NCI-H1092 (cell line): ENCODE results near the gene PRRX1.

Experiments
- DNase-seq: peaks from one replicate; lab custom pipeline; 2025; lab: John Stamatoyannopoulos, UW

Gene PRRX1

DNA sequence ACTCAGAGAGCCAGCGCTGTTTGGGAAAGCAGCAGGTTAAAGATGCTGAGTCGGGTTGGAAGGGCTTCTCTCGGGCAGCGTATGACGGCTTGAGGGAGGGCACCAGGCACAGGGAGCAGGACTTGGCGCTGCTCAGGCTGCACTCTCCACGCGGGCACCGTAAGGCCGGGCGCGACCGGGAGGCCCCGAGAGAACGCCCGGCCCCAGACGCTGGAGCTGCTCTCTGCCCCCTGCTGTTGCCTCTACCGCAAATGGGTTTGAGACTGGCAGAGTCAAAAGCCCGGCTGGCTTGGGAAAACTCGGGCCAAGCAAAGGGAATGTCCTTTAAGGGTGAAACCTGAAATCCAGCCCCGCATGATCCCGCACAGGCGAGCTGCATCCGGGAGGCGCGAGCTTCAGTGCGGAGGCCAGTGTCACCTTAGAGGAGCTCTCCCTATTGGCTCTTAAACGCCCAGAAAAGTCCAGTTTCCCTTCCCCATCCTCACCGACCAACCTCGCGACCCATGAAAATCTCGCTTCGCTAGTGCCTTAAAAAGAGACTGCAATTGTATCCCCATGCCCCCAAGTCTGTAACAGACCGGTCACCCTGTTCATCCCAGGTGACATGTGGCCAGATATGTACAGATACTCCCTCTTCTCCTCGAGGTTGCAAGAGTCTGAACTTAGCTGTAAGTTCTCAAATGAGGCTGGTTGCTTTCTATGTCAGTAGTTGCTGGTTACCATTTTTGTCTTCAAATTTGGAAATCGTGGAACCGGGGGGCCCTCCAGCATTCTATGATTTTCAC is 1.1 kb downstream of the PRRX1 start:
- peak; percentile 6 for DNase-seq

GRCh38 chr1:170665629-170666028 is 1.7 kb downstream of the PRRX1 start:
- DNase-seq: no peak

GRCh38 chr1:170666541-170667254 is 2.8 kb downstream of the PRRX1 start:
- DNase-seq: no peak

GRCh38 chr1:170668209-170669106 is 4.5 kb downstream of the PRRX1 start:
- DNase-seq: no peak

- DNase-seq: no peak
These were observed 5.1 kb downstream of the PRRX1 start for GRCh38 chr1:170669107-170669445.

DNA sequence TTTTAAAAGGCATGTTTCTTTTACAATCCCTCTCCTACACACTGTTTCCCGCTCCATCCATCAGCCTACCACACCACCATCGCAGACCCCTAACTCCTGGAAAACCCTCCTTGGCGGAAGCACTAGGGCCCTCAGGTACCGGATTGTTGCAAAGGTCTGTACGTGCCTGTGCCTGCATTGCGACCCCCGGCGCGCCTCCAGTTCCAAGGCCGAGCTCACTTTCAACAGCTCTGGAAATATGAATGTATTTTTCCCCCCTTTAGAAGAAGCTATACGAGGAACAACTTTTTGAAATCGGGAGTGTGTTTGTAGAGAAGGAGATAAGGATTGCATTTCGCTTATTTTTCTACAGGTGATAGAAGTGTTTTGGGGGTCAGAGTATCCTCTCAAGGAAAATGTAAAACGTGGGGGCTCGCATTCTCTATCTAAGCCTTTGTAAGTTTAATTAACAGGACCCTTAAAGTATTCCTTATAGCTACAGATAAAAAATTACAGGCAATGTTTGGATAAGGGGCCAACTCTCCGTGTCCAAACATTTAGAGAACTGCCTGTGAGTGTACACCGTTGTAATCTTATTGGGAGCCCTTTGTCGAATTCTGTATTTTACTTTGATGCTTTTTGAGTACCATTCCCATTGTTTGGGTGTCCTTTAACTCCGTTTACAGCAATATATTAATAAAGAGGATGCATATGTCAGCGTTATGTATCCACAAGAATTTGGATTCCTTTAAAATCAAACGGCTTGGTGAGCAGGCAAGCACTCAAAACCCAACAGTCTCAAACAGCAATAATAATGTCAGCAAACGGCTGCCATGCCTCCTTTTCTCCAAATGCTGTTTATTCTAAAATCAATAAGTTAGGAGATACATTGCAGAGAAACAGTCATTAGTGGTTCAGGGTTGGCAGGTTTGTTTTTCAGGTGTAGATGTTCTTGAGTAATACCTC is 5.9 kb downstream of the PRRX1 start:
- DNase-seq: no peak

DNA sequence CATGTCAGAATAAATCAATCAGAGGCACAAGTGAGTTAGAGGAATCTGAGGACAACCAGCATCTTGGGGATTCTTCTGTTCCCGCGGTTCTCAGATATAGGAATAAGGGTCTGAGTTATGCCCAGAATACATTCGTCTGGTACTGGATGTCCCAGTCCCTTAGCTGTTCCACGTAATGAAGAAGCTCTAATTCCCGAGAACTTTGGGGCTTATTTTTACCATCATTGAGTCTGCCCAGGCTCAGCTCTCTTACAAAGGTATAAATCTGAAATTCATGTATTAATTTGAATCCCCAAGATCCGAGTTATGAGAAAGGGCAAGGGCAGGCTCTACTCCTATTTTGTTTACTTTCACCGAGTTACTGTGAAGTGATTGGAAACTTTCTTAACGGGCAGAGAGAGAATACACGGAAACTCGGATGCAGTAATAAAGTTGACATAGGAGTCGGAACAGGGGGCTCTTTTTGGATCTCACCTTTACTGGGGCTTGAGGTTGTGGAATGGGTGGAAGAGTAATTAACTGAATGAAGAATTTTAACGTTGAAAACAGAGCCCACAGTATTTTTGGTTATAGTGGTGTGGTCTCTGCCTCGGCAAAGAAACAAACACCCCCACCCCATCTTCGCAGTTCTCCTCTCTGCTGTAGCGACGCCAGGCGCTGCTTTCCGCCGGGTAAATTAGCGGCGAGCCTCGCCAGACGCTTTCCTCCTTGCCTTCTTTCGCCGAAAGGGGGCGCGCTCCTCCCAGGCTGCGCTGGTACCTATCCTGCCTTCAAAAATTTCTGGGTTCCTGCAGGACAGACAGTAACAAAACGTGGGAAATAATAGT is 7.1 kb downstream of the PRRX1 start:
- no peak for DNase-seq

GRCh38 chr1:170671629-170671963 is 7.7 kb downstream of the PRRX1 start:
- no peak for DNase-seq

- DNase-seq: no peak
These were observed 8.4 kb downstream of the PRRX1 start for GRCh38 chr1:170672316-170672715.

- DNase-seq: no peak
These were observed 10.3 kb downstream of the PRRX1 start for GRCh38 chr1:170674239-170674638.

GRCh38 chr1:170674986-170675385 is 11.1 kb downstream of the PRRX1 start:
- DNase-seq: no peak

- no peak for DNase-seq
These were observed 11.9 kb downstream of the PRRX1 start for GRCh38 chr1:170675865-170676264.

GRCh38 chr1:170676628-170677027 is 12.7 kb downstream of the PRRX1 start:
- no peak for DNase-seq

- DNase-seq: no peak
These were observed 14.2 kb downstream of the PRRX1 start for GRCh38 chr1:170678027-170678600.

DNA sequence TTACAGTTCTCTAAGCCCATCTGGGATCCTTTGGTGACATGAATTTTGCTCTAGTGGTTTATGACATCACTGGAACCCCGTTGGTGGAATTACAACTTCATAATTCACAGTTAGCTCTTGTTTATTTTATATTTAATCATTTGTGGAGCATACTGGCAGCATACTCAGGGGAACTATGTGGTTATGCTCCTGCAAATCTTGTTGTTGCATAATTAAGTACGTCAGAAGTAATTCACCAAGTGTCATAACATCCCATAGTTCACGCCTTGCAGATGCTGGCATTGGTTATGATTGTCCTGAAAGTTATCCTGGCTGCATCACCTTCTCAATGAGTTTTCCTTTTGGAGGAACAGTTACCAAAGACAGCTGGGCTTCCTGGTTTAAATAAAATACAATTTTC is 16.5 kb downstream of the PRRX1 start:
- DNase-seq: no peak

GRCh38 chr1:170682169-170682568 is 18.2 kb downstream of the PRRX1 start:
- DNase-seq: no peak

GRCh38 chr1:170682809-170683208 is 18.9 kb downstream of the PRRX1 start:
- no peak for DNase-seq

- no peak for DNase-seq
These were observed 21.2 kb downstream of the PRRX1 start for GRCh38 chr1:170685166-170685565.

DNA sequence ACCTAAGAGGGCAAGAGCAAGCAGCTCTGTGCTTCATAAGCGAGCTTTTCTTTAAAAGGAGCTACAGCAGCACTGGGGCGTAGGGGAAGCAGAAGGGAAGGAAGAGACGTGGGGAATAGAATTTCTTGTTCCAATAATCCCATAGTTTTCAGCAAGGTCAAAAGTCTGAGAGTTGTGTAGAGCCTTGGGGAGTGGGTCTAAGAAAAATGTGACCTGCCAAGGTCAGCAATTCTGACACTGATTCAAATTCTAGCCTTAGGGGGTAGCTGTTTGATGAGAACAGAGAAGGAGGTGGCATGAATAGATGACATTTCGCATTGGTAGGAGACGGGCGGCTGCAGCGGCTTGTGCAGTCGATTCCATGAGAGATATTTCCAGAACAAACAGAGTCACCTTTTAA is 22.4 kb downstream of the PRRX1 start:
- no peak for DNase-seq

DNA sequence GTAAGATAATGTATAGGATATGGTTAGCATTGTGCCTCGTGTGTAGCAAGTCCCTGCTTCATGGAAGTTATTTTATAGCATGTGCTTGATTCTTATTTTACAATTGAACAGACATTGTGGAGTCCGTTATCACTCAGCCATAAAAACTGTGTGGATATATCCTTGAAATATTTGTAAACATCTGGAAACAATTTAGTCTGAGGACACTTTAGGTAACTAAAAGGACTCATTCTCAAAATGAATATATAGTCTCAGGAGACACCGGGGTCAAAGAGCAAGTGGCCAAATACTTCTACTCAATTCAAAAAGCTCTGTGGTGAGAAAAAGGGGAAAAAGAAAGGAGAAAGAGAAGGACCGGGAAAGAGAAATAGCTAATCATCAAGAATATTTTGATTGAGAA is 23.7 kb downstream of the PRRX1 start:
- no peak for DNase-seq
